Smooth muscle cell of bladder (primary cell): ENCODE measurements around the gene FAM72A. TPM values are rescaled to one million over a fixed set of nuclear protein-coding genes. Genes with fewer than 3 reads are reported as not detected.

ENCODE experiments used
- total RNA-seq: library from RNA; depleted of rRNA; stranded (reverse); fragments of >200 nt; gene quantifications from 2 replicates; pipeline ENCODE4 v1.2.3, GENCODE V29; 2014

Gene FAM72A
- 3.5 and 4.1 TPM in 2 replicates for total RNA-seq

DNA sequence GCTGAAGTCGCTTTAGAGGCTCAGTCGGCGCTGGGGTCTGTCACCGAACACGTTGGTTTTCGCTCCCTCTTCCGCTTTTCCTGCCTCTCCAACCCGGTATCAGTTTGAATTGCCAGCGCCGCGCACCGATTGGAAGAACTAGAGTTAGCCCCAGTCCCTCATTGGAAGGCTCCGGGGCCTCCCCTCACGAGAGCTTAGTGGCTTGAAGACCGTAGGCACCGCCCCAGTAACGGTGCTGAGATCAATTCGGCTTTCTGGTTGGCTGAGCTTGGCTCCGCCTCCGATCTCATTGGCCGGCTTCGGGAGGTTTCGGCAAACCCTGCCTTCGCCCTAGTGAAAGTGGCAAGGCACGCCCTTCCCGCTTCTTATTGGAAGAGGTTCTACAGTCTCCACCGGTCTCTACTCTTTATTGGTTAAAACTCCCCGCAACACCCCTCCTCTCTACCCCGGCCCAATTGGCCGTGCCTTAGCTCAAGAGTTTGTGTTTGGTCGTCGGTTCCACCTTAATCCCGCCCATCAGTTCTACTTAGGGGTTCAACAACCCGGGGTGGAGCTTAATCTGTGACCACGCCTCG, at the start of gene FAM72A:
FAM72A (minus strand) TSS at position 51 of the 575 bp plus-strand sequence. CDS start 814 bp downstream, outside the sequence.

DNA sequence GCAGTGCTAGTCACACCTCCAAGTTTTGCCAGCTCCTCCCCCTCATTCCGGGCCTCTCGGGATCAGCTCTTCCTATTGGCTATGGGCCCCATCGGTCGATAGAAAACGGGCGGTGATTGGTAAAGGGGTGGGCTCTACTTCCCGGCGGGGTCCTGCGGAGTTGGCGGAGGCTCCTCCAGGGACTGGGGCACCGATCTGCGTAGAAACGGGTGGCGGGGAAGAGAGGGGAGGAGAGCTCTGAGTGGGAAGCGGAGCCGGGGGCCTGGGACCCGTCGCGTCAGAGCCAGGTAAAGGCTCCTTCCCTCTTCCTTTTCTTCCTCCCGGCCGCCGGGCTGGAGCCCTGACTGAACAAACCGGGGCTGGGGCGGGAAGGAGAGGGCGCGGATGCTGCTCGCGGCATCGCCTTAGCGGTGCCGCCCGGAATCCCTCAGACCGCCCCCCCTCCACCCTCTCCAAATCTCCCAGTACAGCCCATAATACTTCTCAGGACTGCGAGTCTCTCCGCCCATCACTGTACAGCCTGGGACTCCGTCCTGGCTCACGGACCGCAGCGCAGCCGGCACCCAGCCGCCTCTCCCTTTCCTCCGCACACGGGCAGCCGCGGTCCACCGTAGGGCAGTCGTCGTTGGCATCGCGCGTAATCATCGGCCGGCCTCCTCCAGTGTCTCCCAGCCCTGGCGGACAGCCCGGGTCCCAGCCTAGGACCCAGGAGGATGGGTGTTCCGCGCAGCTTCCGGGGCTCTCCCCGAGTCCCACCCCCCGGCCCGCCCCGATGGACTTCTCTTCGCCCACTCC, 922 bp upstream of the FAM72A start, which contains the start of gene SRGAP2:
SRGAP2 (plus strand) TSS at position 178 of the 795 bp plus-strand sequence. CDS start 2,430 bp downstream, outside the sequence.

Other genes with a start within 250 kb of the FAM72A start
- 6.4 and 7.0 TPM in 2 replicates for gene RAB7B, start 199.4 kb downstream of the FAM72A start, total RNA-seq
- not detected in 2 replicates for gene CTSE, start 178.9 kb downstream of the FAM72A start, total RNA-seq
- not detected in 2 replicates for gene RHEX, start 149.7 kb downstream of the FAM72A start, total RNA-seq
- gene AVPR1B, start 85.5 kb downstream of the FAM72A start, total RNA-seq = not detected in 2 replicates
- 35.0 and 41.0 TPM in 2 replicates for gene SRGAP2, start 702 bp upstream of the FAM72A start, total RNA-seq